Memory B cell (primary cell): ENCODE data around the gene CCL17.
"Not testable (repeated sequence)": the region's sequence is repeated elsewhere in the genome, so short reads cannot be mapped to it uniquely, and the experiment has no call there.

Source experiments
- ATAC-seq: fragments of 150-1000 bp; cut with Tn5 transposase; 2 replicates; pipeline ENCODE4 v1.10.0; 2021; ENCODE audit warnings: low read depth, mild to moderate bottlenecking, moderate library complexity
- DNase-seq, 2 donors: peaks; one replicate each; pipeline ENCODE4 v3.0.0; 2022; ENCODE audit warnings: low spot score in 2 of 2
- H3K27ac Mint-ChIP-seq: one replicate; pipeline ENCODE4 v1.8.0; 2022; ENCODE audit warnings: mild to moderate bottlenecking, moderate library complexity, mixed read lengths
- H3K27me3 Mint-ChIP-seq: one replicate; pipeline ENCODE4 v1.8.0; 2022; ENCODE audit warnings: mixed read lengths
- H3K36me3 Mint-ChIP-seq: one replicate; pipeline ENCODE4 v1.8.0; 2022; ENCODE audit warnings: mild to moderate bottlenecking, mixed read lengths
- H3K4me1 Mint-ChIP-seq: one replicate; pipeline ENCODE4 v1.8.0; 2022; ENCODE audit warnings: mixed read lengths
- H3K4me3 Mint-ChIP-seq: one replicate; pipeline ENCODE4 v1.8.0; 2022; ENCODE audit warnings: mild to moderate bottlenecking, moderate library complexity, mixed read lengths
- H3K9me3 Mint-ChIP-seq: one replicate; pipeline ENCODE4 v1.8.0; 2022; ENCODE audit warnings: mixed read lengths

The CCL17 gene

DNA sequence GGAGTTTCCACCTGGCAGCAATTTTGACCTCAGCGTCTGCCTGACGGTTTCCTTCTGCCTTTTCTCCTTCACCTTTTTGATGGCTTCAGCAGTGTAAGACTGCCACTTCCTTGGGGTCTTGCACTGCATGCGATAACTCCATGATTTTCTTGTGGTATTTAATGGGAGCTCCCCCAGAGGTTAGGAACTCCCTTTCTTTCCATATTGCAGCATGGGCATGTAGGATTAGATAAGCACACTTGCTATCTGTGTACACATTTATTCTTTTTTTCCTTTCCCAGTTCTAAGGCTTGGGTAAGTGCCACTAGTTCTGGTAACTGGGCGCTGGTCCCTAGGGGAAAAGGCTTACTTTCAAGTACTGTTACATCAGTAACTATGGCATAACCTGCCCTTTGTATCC, 7.1 kb upstream of the CCL17 start:
- not testable (repeated sequence) for H3K9me3 Mint-ChIP-seq, H3K27me3 Mint-ChIP-seq, ATAC-seq, H3K4me3 Mint-ChIP-seq, H3K27ac Mint-ChIP-seq, DNase-seq, H3K36me3 Mint-ChIP-seq
- H3K4me1 Mint-ChIP-seq: peaks cover 10% of the 10 kb centered on the region

DNA sequence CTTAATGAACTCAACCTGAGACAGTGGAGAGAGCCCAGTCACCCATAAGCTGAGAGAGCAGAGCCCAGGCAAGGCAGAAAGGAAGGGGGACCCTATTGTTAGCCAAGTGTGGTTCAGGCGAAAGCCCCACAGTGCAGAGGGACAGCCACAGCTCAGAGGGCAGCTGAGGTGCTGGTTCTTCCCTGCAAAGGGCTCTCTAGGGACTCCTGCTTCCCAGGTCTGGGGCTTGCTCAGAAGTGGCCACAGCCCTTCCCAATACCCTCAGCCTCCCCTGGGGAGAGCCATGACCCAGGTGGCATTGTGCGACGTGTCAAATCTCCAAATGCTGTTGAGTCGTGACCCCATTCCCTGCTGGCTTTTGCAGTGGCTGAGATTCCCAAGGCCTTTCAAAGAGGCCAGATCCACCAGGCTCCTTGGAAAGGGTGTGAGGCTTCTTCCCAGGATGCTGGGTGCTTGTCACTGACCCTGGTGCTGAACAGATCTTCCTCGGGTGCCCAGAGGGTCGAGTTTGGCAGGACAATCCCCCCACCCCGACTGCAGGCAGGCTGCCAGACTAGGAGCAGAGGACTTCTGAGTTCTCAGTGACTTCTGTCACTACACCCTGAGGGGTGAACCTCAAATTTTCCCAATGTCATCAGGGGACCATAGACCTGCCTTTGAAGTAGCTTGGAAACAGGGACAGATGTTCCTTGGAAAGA, 2.5 kb upstream of the CCL17 start:
- DNase-seq: no peak
- Mint-ChIP-seq H3K9me3 (no peaks in the 10 kb centered on the region), H3K4me3 (no peak overlapping the region), H3K36me3 (no peaks in the 10 kb centered on the region), H3K4me1 (peaks cover 16% of the 10 kb centered on the region), H3K27ac (no peak overlapping the region), H3K27me3 (no peaks in the 10 kb centered on the region)
- ATAC-seq: no peak

DNA sequence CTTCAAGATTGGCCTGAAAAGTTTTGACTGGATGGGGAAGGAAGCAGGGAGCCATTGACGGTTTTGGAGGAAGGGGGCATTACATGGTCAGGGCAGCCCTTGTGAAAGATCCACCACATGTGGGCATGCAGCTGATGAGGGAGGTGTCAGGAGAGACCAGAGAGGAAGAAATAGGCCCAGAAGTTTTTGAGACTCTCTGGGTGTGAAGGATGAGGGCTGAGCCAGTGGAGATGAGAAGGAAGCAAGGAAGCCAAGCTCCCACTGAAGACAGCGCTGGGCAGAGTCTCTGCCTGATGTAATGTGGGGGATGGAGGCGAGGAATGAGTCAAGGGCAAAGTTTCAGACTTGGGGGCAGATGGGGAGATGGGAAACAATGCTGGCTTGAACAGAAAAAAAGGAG, 530 bp downstream of the CCL17 start:
- no peaks in the 10 kb centered on the region for H3K36me3 Mint-ChIP-seq
- no peaks in the 10 kb centered on the region for H3K9me3 Mint-ChIP-seq
- DNase-seq: no peak
- peaks cover 17% of the 10 kb centered on the region for H3K4me1 Mint-ChIP-seq
- H3K27ac Mint-ChIP-seq: no peak overlapping the region
- H3K4me3 Mint-ChIP-seq: no peak overlapping the region
- ATAC-seq: no peak
- H3K27me3 Mint-ChIP-seq: no peaks in the 10 kb centered on the region

DNA sequence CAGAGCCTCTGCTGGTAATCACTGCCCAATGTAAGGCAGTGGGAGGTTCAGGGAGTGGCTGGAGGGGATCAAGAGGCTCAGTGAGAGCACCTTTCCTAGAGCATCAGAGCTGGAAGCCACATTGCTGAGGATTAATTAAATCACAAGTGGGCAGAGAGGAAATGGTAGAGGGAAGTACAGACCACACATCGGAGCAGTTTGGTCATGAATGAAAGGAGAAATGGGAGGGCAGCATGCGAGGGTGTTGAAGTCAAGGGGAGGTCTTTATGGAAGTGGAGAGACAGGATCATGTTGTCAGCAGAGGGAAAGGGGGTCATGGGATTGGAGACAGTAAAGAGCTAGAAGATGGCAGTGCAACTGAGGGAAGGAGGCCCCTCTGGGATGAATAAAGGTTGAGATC, 2.3 kb downstream of the CCL17 start:
- ATAC-seq (no peak), DNase-seq (no peak)
- Mint-ChIP-seq H3K27me3 (no peaks in the 10 kb centered on the region), H3K9me3 (no peaks in the 10 kb centered on the region), H3K36me3 (no peaks in the 10 kb centered on the region), H3K4me3 (no peak overlapping the region), H3K4me1 (peaks cover 16% of the 10 kb centered on the region), H3K27ac (no peak overlapping the region)

DNA sequence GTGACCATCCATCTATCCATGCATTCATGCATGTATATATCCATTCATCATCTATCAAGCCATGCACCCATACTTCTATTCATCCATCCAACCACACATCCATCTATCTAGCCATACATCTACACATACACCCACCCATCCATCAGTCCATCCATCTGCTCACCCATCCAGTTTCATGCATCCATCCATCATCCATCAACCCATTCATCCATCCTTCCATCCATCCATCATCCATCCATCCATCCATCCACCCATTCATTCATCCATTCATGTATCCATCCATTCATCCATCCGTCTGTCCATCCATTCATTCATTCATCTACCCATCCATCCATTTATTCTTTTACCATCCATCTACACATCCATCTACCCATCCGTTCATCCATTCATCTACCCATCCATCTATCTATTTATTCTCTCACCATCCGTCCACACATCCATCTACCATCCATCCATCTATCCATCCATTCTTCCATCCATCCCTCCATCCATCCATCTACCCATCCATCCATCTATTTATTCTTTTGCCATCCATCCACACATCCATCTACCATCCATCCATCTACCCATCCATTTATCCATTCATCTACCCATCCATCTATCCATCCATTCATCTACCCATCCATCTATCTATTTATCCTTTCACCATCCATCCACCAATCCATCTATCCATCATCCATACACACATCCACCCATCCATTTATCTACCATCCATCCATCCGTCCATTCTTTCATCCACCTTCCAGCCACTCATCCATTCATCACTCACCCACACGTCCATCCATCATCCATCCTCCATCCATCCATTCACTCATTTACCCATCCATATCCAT, 3.2 kb downstream of the CCL17 start:
- Mint-ChIP-seq H3K36me3 (no peaks in the 10 kb centered on the region), H3K27me3 (no peaks in the 10 kb centered on the region), H3K4me3 (no peak overlapping the region), H3K27ac (no peak overlapping the region), H3K4me1 (peaks cover 16% of the 10 kb centered on the region), H3K9me3 (no peaks in the 10 kb centered on the region)
- DNase-seq: no peak
- ATAC-seq: no peak

DNA sequence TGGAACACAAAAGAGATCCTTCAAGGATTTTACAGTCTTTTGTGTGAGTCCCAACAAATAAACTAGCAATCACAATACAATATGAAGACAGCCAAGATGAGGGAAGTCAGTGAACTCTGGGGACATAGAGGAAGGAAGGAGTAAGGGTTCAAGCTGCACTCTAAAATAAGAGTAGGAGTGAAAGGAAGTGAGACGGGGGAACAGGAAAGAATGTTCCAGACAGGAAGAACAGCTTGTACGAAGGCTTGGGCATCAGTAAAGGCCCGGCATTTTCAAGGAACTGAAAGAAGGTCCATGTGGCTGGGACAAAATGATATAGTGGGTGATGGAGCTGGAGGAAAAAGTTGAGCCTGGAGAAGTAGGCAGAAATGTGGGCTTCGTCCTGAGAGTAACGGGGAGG, 4.5 kb downstream of the CCL17 start:
- Mint-ChIP-seq H3K27ac (no peak overlapping the region), H3K36me3 (no peaks in the 10 kb centered on the region), H3K9me3 (no peaks in the 10 kb centered on the region), H3K4me3 (no peak overlapping the region), H3K27me3 (no peaks in the 10 kb centered on the region), H3K4me1 (peaks cover 29% of the 10 kb centered on the region)
- ATAC-seq: no peak
- no peak for DNase-seq

DNA sequence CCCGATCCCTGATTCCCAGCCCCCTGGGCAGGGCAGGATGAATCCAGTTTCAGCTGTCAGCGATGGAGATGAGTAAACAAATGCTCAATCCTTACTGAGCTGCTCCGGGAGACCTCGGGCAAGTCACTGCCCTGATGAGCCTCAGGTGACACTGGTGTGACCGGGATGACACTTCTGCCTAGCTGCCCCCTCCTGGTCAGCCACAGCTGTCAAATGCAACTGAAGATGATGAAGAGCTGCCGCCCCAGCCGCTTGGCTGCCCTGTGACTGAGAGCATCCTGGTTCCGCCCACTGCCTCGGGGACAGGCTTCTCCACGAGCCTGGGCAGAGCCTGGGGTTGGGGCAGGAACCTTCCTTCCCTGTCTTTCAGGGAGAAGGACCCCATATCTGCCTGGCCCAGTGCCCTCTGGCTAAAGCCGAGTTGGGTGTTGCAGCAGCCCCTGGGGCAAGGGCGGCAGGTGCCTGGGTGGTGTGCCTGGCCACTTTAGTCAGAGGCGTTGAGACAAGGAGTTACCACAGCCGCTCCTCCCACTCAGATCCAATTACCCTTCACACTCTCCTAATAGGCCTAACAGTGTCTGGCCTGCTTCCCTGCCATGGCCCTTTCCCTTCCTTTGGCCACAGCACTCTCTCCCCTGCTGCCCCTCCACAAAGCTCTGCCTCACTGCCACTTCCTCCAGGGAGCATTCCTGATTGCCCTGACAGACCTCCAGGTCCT, 5.5 kb downstream of the CCL17 start:
- no peak overlapping the region for H3K4me3 Mint-ChIP-seq
- no peaks in the 10 kb centered on the region for H3K36me3 Mint-ChIP-seq
- no peaks in the 10 kb centered on the region for H3K9me3 Mint-ChIP-seq
- ATAC-seq (no peak), DNase-seq (no peak)
- no peaks in the 10 kb centered on the region for H3K27me3 Mint-ChIP-seq
- no peak overlapping the region for H3K27ac Mint-ChIP-seq
- H3K4me1 Mint-ChIP-seq: peaks cover 29% of the 10 kb centered on the region

DNA sequence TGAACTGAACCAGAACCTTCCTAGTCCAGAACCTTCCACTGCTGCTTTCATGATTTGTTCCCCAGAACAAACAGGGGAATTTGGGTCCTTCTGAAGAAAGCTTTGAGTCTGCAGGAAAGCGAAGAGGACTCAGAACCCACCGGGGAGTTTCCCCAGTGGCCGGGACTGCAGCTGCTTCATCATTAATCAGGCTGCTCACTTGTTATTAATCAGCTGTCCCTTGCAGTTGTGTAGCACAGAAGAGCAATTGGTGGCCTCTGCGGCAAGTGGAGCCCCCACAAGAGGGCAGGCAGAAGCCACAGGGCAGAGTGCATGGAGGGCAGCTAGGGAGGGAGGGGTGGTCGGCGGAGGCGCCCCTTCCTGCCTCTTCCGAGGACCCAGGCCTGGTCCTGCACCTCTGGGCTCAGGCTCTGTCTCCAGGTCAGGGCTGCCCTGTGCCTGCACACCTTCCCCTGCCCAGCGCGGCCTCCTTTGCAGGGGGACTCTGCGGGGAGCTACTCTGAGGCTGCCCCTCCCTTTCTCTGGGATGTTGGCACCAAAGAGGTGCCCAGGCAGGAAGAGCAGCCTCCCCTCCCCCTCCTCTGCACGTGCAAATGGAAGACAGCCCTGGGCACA, 6.9 kb downstream of the CCL17 start:
- no peak for ATAC-seq
- Mint-ChIP-seq H3K36me3 (no peaks in the 10 kb centered on the region), H3K9me3 (no peaks in the 10 kb centered on the region), H3K4me3 (no peak overlapping the region), H3K27me3 (no peaks in the 10 kb centered on the region), H3K4me1 (peaks cover 28% of the 10 kb centered on the region), H3K27ac (no peak overlapping the region)
- no peak for DNase-seq

DNA sequence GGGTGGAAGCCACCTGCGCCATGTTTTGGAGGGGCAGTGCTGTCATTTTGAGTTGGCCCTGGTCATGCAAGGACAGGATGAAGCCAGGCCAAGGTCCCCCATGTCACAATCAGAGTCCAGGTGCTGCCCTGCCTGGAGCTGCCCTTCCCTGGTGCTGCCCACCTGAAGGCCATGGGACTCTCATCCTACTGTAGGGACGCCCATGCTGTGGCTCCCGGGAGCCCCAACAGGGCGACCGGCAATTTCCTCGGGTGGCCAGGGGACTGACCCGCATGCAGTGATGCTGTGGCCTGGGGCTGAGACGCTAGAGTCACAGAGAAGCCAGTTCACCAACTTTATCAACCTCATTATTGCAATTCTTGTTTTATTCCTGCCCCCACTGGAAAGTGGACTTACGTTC, 8.0 kb downstream of the CCL17 start:
- H3K4me3 Mint-ChIP-seq: no peak overlapping the region

DNA sequence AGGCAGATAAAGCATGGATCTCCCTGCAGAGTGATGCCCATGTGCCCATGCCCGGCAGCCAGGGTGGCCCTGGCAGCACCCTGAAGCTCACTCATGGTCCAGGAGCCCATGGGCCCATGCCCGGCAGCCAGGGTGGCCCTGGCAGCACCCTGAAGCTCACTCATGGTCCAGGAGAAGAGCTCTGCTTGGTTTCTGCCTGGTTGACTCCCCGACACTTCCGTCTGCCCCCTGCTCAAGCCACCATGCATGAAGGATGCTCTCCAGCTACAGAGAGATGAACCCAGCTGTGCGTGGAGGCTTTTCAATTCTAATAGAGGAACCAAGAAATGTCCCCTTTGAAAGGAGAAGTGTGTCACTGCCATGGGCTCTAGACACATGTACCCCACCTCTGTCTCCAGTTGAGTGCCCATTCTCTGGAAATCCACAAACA, 8.7 kb downstream of the CCL17 start:
- H3K4me3 Mint-ChIP-seq: peak overlapping the region; percentile 2
- peaks cover 39% of the 10 kb centered on the region for H3K4me1 Mint-ChIP-seq
- H3K27ac Mint-ChIP-seq: peak overlapping the region; percentile 31
- ATAC-seq (peak; percentile 96), DNase-seq (peak; percentile 58 to 75)
- H3K36me3 Mint-ChIP-seq: no peaks in the 10 kb centered on the region
- no peaks in the 10 kb centered on the region for H3K9me3 Mint-ChIP-seq
- H3K27me3 Mint-ChIP-seq: no peaks in the 10 kb centered on the region

More for the DNA sequence above, 8.0 kb downstream of the CCL17 start:
- H3K27ac Mint-ChIP-seq: no peak overlapping the region
- no peaks in the 10 kb centered on the region for H3K9me3 Mint-ChIP-seq
- no peaks in the 10 kb centered on the region for H3K27me3 Mint-ChIP-seq
- ATAC-seq (no peak), DNase-seq (no peak)
- peaks cover 36% of the 10 kb centered on the region for H3K4me1 Mint-ChIP-seq
- H3K36me3 Mint-ChIP-seq: no peaks in the 10 kb centered on the region

DNA sequence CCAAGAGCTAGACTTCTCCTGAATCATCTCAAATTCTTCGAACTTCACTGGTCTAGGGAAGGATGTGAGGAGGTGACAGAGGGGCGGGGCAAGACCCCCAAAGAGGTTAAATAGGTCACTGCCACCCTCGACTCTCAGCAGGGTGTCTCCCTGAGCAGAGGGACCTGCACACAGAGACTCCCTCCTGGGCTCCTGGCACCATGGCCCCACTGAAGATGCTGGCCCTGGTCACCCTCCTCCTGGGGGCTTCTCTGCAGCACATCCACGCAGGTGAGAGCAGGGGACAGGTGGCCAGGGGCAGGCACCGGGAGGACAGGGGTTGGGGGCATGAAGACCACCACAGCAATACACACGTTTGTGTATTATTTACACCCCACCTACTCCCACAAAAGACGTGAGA, 9.2 kb downstream of the CCL17 start:
- no peaks in the 10 kb centered on the region for H3K9me3 Mint-ChIP-seq
- peaks cover 41% of the 10 kb centered on the region for H3K4me1 Mint-ChIP-seq
- DNase-seq: no peak
- H3K27ac Mint-ChIP-seq: peak overlapping the region; percentile 31
- peak overlapping the region; percentile 2 for H3K4me3 Mint-ChIP-seq
- ATAC-seq: peak; percentile 14
- no peaks in the 10 kb centered on the region for H3K27me3 Mint-ChIP-seq
- no peaks in the 10 kb centered on the region for H3K36me3 Mint-ChIP-seq

DNA sequence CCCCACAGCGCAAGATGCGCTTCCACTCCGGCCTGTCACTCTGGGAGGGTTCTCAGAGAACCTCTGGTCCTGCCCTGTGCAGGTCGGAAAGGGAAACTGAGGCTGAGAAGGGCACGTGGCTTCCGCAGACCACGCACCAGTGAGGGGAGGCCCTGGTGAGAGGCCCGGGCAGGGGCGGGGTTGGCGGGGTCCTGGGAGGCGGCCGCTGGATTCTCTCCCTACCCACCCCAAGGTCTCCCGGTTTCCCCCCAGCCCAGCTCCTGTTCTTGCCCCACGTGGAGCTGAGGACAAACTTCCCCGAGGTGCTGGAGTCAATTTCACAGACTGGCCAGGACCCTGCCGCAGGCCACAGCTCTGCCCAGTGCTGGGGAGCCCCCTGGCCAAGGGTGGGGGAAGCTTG, 11.5 kb downstream of the CCL17 start:
- H3K27me3 Mint-ChIP-seq: no peaks in the 10 kb centered on the region
- no peaks in the 10 kb centered on the region for H3K9me3 Mint-ChIP-seq
- peaks cover 38% of the 10 kb centered on the region for H3K4me1 Mint-ChIP-seq
- ATAC-seq (no peak), DNase-seq (no peak)
- peak overlapping the region; percentile 83 for H3K27ac Mint-ChIP-seq
- no peaks in the 10 kb centered on the region for H3K36me3 Mint-ChIP-seq
- no peak overlapping the region for H3K4me3 Mint-ChIP-seq

DNA sequence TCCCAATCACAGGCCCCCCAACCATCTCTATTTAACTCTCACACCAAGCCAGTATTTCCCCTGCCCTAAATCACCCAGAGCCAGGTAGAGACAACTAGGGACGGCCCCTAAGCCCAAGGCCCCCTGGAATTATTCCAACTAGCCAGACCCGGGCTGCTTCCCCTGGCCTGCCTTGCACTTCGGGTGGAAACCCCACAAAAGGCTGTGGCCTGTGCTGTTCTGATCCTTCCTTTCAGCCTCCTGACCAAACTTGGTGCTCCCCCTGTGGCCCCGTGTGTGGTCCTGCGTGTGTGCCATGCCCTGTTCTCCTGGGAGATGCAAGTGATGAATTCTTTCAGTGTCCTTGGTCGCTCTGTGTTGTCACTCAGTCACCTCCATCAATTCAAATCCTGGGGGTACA, 14.9 kb downstream of the CCL17 start:
- H3K9me3 Mint-ChIP-seq: no peaks in the 10 kb centered on the region
- H3K4me3 Mint-ChIP-seq: no peak overlapping the region
- no peaks in the 10 kb centered on the region for H3K36me3 Mint-ChIP-seq
- H3K27ac Mint-ChIP-seq: no peak overlapping the region
- peaks cover 27% of the 10 kb centered on the region for H3K4me1 Mint-ChIP-seq
- DNase-seq: no peak
- no peak for ATAC-seq
- no peaks in the 10 kb centered on the region for H3K27me3 Mint-ChIP-seq
